ENCODE data around the gene PPCDC.

PPCDC gene

GRCh38 chr15:74992619-74993018 is 30.8 kb upstream of the PPCDC start:
- TF ChIP-seq REST (IDR thresholded peaks at IDR 0.05; ENCODE audit: low read depth): no peak
- TF ChIP-seq USF1 (IDR thresholded peaks at IDR 0.05): no peak
- TF ChIP-seq RAD21 (IDR thresholded peaks at IDR 0.05; ENCODE audit: low read depth): no peak
- TF ChIP-seq CREB1 (IDR thresholded peaks at IDR 0.05; ENCODE audit: low read depth): no peak
- no peak for TF ChIP-seq CEBPB (IDR thresholded peaks at IDR 0.05)
- no peak for TF ChIP-seq TCF12 (IDR thresholded peaks at IDR 0.05; ENCODE audit: low read depth)
- TF ChIP-seq NFIC (IDR thresholded peaks at IDR 0.05): no peak
- TF ChIP-seq EGR1 (IDR thresholded peaks at IDR 0.05): no peak
- TF ChIP-seq ZBTB7A (IDR thresholded peaks at IDR 0.05; ENCODE audit: low read depth): no peak
- TF ChIP-seq TEAD4 (IDR thresholded peaks at IDR 0.05): no peak
- no peak for TF ChIP-seq FOXM1 (IDR thresholded peaks at IDR 0.05; ENCODE audit: borderline replicate concordance, low read depth)
- TF ChIP-seq EP300 (IDR thresholded peaks at IDR 0.05; ENCODE audit: borderline replicate concordance): no peak
- no peak for TF ChIP-seq YY1 (IDR thresholded peaks at IDR 0.05; ENCODE audit: low read depth)
- no peak for TF ChIP-seq MAX (IDR thresholded peaks at IDR 0.05)

GRCh38 chr15:74994236-74994635 is 29.2 kb upstream of the PPCDC start:
- no peak for TF ChIP-seq RAD21 (IDR thresholded peaks at IDR 0.05; ENCODE audit: low read depth)
- no peak for TF ChIP-seq TEAD4 (IDR thresholded peaks at IDR 0.05)
- no peak for TF ChIP-seq YY1 (IDR thresholded peaks at IDR 0.05; ENCODE audit: low read depth)
- TF ChIP-seq FOXM1 (IDR thresholded peaks at IDR 0.05; ENCODE audit: borderline replicate concordance, low read depth): no peak
- no peak for TF ChIP-seq REST (IDR thresholded peaks at IDR 0.05; ENCODE audit: low read depth)
- TF ChIP-seq ZBTB7A (IDR thresholded peaks at IDR 0.05; ENCODE audit: low read depth): no peak

- TF ChIP-seq MAX (IDR thresholded peaks at IDR 0.05) (no peak), FOXM1 (IDR thresholded peaks at IDR 0.05; ENCODE audit: borderline replicate concordance, low read depth) (no peak), REST (IDR thresholded peaks at IDR 0.05; ENCODE audit: low read depth) (no peak), TAF1 (IDR thresholded peaks at IDR 0.05; ENCODE audit: low read depth) (no peak)
These were observed 28.7 kb upstream of the PPCDC start for GRCh38 chr15:74994685-74995084.

- peak; percentile 45 for TF ChIP-seq MAX (IDR thresholded peaks at IDR 0.05)
- TF ChIP-seq USF1 (IDR thresholded peaks at IDR 0.05): no peak; the same call in 1 of the 2 replicates
- no peak for TF ChIP-seq EGR1 (IDR thresholded peaks at IDR 0.05)
- TF ChIP-seq FOXM1 (IDR thresholded peaks at IDR 0.05; ENCODE audit: borderline replicate concordance, low read depth): no peak
- TF ChIP-seq NFIC (IDR thresholded peaks at IDR 0.05): no peak
- TF ChIP-seq TEAD4 (IDR thresholded peaks at IDR 0.05): peak; percentile 74
- TF ChIP-seq TCF12 (IDR thresholded peaks at IDR 0.05; ENCODE audit: low read depth): peak; percentile 19; the same call in 1 of the 2 replicates
- 0 out of 2 replicates have a peak, but pooled peaks have one; percentile 17 for TF ChIP-seq EP300 (IDR thresholded peaks at IDR 0.05; ENCODE audit: borderline replicate concordance)
- TF ChIP-seq ZBTB7A (IDR thresholded peaks at IDR 0.05; ENCODE audit: low read depth): no peak
- TF ChIP-seq YY1 (IDR thresholded peaks at IDR 0.05; ENCODE audit: low read depth): no peak
- peak; percentile 97 for TF ChIP-seq REST (IDR thresholded peaks at IDR 0.05; ENCODE audit: low read depth)
- peak; percentile 32; the same call in 1 of the 2 replicates for TF ChIP-seq TAF1 (IDR thresholded peaks at IDR 0.05; ENCODE audit: low read depth)
- TF ChIP-seq RAD21 (IDR thresholded peaks at IDR 0.05; ENCODE audit: low read depth): no peak
- no peak for TF ChIP-seq CEBPB (IDR thresholded peaks at IDR 0.05)
- TF ChIP-seq CREB1 (IDR thresholded peaks at IDR 0.05; ENCODE audit: low read depth): no peak
These were observed 28.1 kb upstream of the PPCDC start, which contains the start of gene SCAMP5 for GRCh38 chr15:74995182-74995778. Gene SCAMP5, plus strand, starts transcription at chr15:74995563. Its CDS starts 16,277 bp downstream, at chr15:75011840.

Data from Ishikawa (cell line).